ENCODE results near the gene CTU1. TPM values are rescaled to one million over a fixed set of nuclear protein-coding genes. Genes with fewer than 3 reads are reported as not detected.

The CTU1 gene
- total RNA-seq, 2 experiments from 2014 or later: 8.3 to 13.3 TPM

- DNase-seq (ENCODE audit: low spot score): no peak
- H3K9me3 ChIP-seq (ENCODE audit: low read length): no peaks in the 10 kb centered on the region
- no peak overlapping the region for H3K4me3 ChIP-seq (ENCODE audit: low read depth, low read length, poor library complexity, severe bottlenecking)
- no TSS peak for BruUV-seq (replicated peaks)
- no peaks in the 10 kb centered on the region for H4K20me1 ChIP-seq (ENCODE audit: insufficient read depth, low read length)
- no peaks in the 10 kb centered on the region for H3K79me2 ChIP-seq (ENCODE audit: insufficient read depth, low read depth, low read length)
- no peak for TF ChIP-seq CTCF (conservative IDR thresholded peaks at IDR 0.05; ENCODE audit: low read length)
- TF ChIP-seq EZH2phosphoT487 (IDR thresholded peaks at IDR 0.05; ENCODE audit: borderline replicate concordance, low read depth, low read length): no peak
- H3K27ac ChIP-seq (ENCODE audit: low read depth, low read length, poor library complexity, severe bottlenecking): no peak overlapping the region
- intact Hi-C loops (cut with micrococcal nuclease; ENCODE audit: unreplicated experiment): no loop called here
- H3K36me3 ChIP-seq (ENCODE audit: insufficient read depth, low read length): no peaks in the 10 kb centered on the region
- ChIA-PET POLR2A (no interaction called here), CTCF (ENCODE audit: unreplicated experiment) (no interaction called here)
- H2AFZ ChIP-seq (ENCODE audit: low read length): no peak overlapping the region
- no peaks in the 10 kb centered on the region for H3K9me2 ChIP-seq (ENCODE audit: insufficient read depth, low read length)
- H3K4me1 ChIP-seq (ENCODE audit: insufficient read depth, low read length, poor library complexity, severe bottlenecking): no peaks in the 10 kb centered on the region
- H3K4me2 ChIP-seq (ENCODE audit: low read length): no peak overlapping the region
These were observed 28.0 kb upstream of the CTU1 start for GRCh38 chr19:51135986-51136762.

GRCh38 chr19:51135004-51135403, 26.8 kb upstream of the CTU1 start:
- no TSS peak for BruUV-seq (replicated peaks)
- no peak overlapping the region for H3K27ac ChIP-seq (ENCODE audit: low read depth, low read length, poor library complexity, severe bottlenecking)
- DNase-seq (ENCODE audit: low spot score): no peak
- POLR2A ChIA-PET: no interaction called here
- no peak overlapping the region for H2AFZ ChIP-seq (ENCODE audit: low read length)
- H3K4me1 ChIP-seq (ENCODE audit: insufficient read depth, low read length, poor library complexity, severe bottlenecking): no peaks in the 10 kb centered on the region
- H3K79me2 ChIP-seq (ENCODE audit: insufficient read depth, low read depth, low read length): no peaks in the 10 kb centered on the region
- no peaks in the 10 kb centered on the region for H3K36me3 ChIP-seq (ENCODE audit: insufficient read depth, low read length)
- H3K9me2 ChIP-seq (ENCODE audit: insufficient read depth, low read length): no peaks in the 10 kb centered on the region
- no peaks in the 10 kb centered on the region for H3K9me3 ChIP-seq (ENCODE audit: low read length)
- CTCF ChIA-PET (ENCODE audit: unreplicated experiment): no interaction called here
- no peak for TF ChIP-seq EZH2phosphoT487 (IDR thresholded peaks at IDR 0.05; ENCODE audit: borderline replicate concordance, low read depth, low read length)
- no peak for TF ChIP-seq CTCF (conservative IDR thresholded peaks at IDR 0.05; ENCODE audit: low read length)
- no peak overlapping the region for H3K4me3 ChIP-seq (ENCODE audit: low read depth, low read length, poor library complexity, severe bottlenecking)
- no peak overlapping the region for H3K4me2 ChIP-seq (ENCODE audit: low read length)
- intact Hi-C loops (cut with micrococcal nuclease; ENCODE audit: unreplicated experiment): no loop called here
- H4K20me1 ChIP-seq (ENCODE audit: insufficient read depth, low read length): no peaks in the 10 kb centered on the region
